B cell (primary cell): Measurements from ENCODE around the gene ZFYVE19. TPM values are rescaled to one million over a fixed set of nuclear protein-coding genes. Genes with fewer than 3 reads are reported as not detected.

ENCODE experiments used
- ATAC-seq: fragments of 200-7000 bp; cut with Tn5 transposase; one replicate; pipeline ENCODE4 v1.10.0; 2021; ENCODE audit warnings: low read depth, mild to moderate bottlenecking, moderate number of reproducible peaks, moderate library complexity
- CTCF ChIA-PET: fragments of 350-600 bp; sonication (Branson Sonifier 250); formaldehyde crosslinking; loops from one replicate; lab custom pipeline; 2021; ENCODE audit warnings: antibody characterized with exemption, inconsistent platforms; lab: Charles Lee
- POLR2A ChIA-PET: fragments of 350-600 bp; sonication (Branson Sonifier 250); formaldehyde crosslinking; loops from one replicate; lab custom pipeline; 2021; ENCODE audit warnings: antibody characterized with exemption; lab: Charles Lee
- DNase-seq: peaks from one replicate; pipeline ENCODE4 v3.0.0; 2013
- H2AFZ ChIP-seq: 2 replicates; pipeline ENCODE4 v1.6.1; 2012; ENCODE audit warnings: mild to moderate bottlenecking, low read depth, low read length; ENCODE audit not compliant: insufficient read depth, poor library complexity, severe bottlenecking
- H3K27ac ChIP-seq, 2 donors: 1 replicate in 1 of 2; 2 replicates in 1 of 2; pipeline ENCODE4 v1.5.1; 2012 to 2013; ENCODE audit warnings: low read length in 2 of 2, mild to moderate bottlenecking in 2 of 2, moderate library complexity in 1 of 2
- H3K27me3 ChIP-seq, 4 experiments: fragments of 200-600 bp in 1 of 4; sonication (generic) in 1 of 4; replicated peaks in 1 of 4; 1 replicate in 2 of 4; 2 replicates in 2 of 4; pipeline versions ENCODE4 v1.6.1 to v1.7.0; 2013 to 2016; ENCODE audit warnings: low read length in 3 of 4, mild to moderate bottlenecking in 2 of 4, mixed read lengths in 1 of 4, moderate library complexity in 1 of 4; ENCODE audit not compliant: insufficient read depth in 4 of 4, control insufficient read depth in 3 of 4; ENCODE audit errors: control extremely low read depth in 1 of 4
- H3K36me3 ChIP-seq, 2 experiments: replicated peaks in 1 of 2; 1 replicate in 1 of 2; 2 replicates in 1 of 2; pipeline versions ENCODE4 v1.6.1 to v1.7.1; 2013; ENCODE audit warnings: low read length in 1 of 2; ENCODE audit not compliant: insufficient read depth in 2 of 2, control insufficient read depth in 1 of 2; ENCODE audit errors: control extremely low read depth in 1 of 2, extremely low read depth in 1 of 2
- H3K4me1 ChIP-seq, 2 donors: fragments of 200-600 bp in 1 of 2; sonication (generic) in 1 of 2; 1 replicate in 1 of 2; 2 replicates in 1 of 2; pipeline versions ENCODE4 v1.5.1 to v1.6.1; 2013 to 2017; ENCODE audit warnings: low read length in 2 of 2; ENCODE audit not compliant: control insufficient read depth in 2 of 2, insufficient read depth in 2 of 2
- H3K4me2 ChIP-seq: replicated peaks from 2 replicates; pipeline ENCODE3; 2012; ENCODE audit warnings: mild to moderate bottlenecking, low read depth, low read length; ENCODE audit not compliant: poor library complexity, severe bottlenecking
- H3K4me3 ChIP-seq, 5 experiments: fragments of 200-600 bp in 1 of 5; sonication (generic) in 1 of 5; 1 replicate in 3 of 5; 2 replicates in 2 of 5; pipeline versions ENCODE4 v1.5.1 to v1.7.0; 2011 to 2016; ENCODE audit warnings: low read length in 4 of 5, mild to moderate bottlenecking in 4 of 5, low read depth in 2 of 5, control low read depth in 1 of 5, moderate library complexity in 1 of 5; ENCODE audit not compliant: insufficient read depth in 1 of 5; ENCODE audit errors: control extremely low read depth in 1 of 5, extremely low read depth in 1 of 5
- H3K79me2 ChIP-seq: fragments of 200-600 bp; sonication (generic); one replicate; pipeline ENCODE4 v1.6.0; 2016; ENCODE audit warnings: low read length; ENCODE audit not compliant: control insufficient read depth, insufficient read depth
- H3K9ac ChIP-seq: fragments of 200-600 bp; sonication (generic); 2 replicates; pipeline ENCODE4 v1.6.1; 2017; ENCODE audit warnings: mild to moderate bottlenecking, low read length, moderate library complexity
- H3K9me3 ChIP-seq, 3 donors: one replicate each; pipeline versions ENCODE4 v1.6.1 to v1.7.1; 2013; ENCODE audit warnings: low read length in 2 of 3; ENCODE audit not compliant: control insufficient read depth in 2 of 3, insufficient read depth in 1 of 3; ENCODE audit errors: control extremely low read depth in 1 of 3
- H4K20me1 ChIP-seq: 2 replicates; pipeline ENCODE4 v1.6.0; 2012; ENCODE audit warnings: mild to moderate bottlenecking, low read length; ENCODE audit not compliant: insufficient read depth, control insufficient read depth, poor library complexity, severe bottlenecking
- H3K27ac Mint-ChIP-seq: one replicate; pipeline ENCODE4 v1.8.0; 2021; ENCODE audit warnings: mixed read lengths
- H3K27me3 Mint-ChIP-seq: one replicate; pipeline ENCODE4 v1.8.0; 2021; ENCODE audit warnings: mixed read lengths
- H3K4me1 Mint-ChIP-seq: one replicate; pipeline ENCODE4 v1.8.0; 2021; ENCODE audit warnings: mixed read lengths
- H3K4me3 Mint-ChIP-seq: one replicate; pipeline ENCODE4 v1.8.0; 2021; ENCODE audit warnings: mixed read lengths
- H3K9me3 Mint-ChIP-seq: one replicate; pipeline ENCODE4 v1.8.0; 2022; ENCODE audit warnings: mixed read lengths; ENCODE audit not compliant: insufficient read depth
- CTCF ChIP-seq: fragments of 200-600 bp; IDR thresholded peaks from one replicate; pipeline ENCODE4 v1.8.0; 2022; ENCODE audit warnings: antibody characterized with exemption, mild to moderate bottlenecking
- EZH2 ChIP-seq: IDR thresholded peaks from 2 replicates; pipeline ENCODE4 v1.6.1; 2012; ENCODE audit warnings: borderline replicate concordance, low read depth, mild to moderate bottlenecking, moderate library complexity, low read length; ENCODE audit not compliant: insufficient read depth, poor library complexity, severe bottlenecking
- WGBS: methylation state at CpG from one replicate; pipeline ENCODE4 v1.1.5; 2013; ENCODE audit warnings: missing lambda C conversion rate; ENCODE audit not compliant: insufficient coverage; 5-methylcytosine and 5-hydroxymethylcytosine counted together
- intact Hi-C: fragments of 100-400 bp; cut with micrococcal nuclease; formaldehyde crosslinking; loops from one replicate; pipeline ENCODE4 v1.10.0; 2022
- polyA plus RNA-seq: library from polyadenylated mRNA; depleted of rRNA; stranded (reverse); fragments of >200 nt; gene quantifications from 2 replicates; pipeline ENCODE4 v1.2.3, GENCODE V29; 2012
- total RNA-seq, 2 donors: library from RNA; stranded (reverse); fragments of 120-200 nt in 1 of 2; gene quantifications; 1 replicate in 1 of 2; 2 replicates in 1 of 2; pipeline versions ENCODE4 v1.2.3 to v1.2.4, GENCODE V29; 2013 to 2022

Gene ZFYVE19
- total and polyA plus RNA-seq, 2 donors (not counting 1 experiment from before 2014, with no cell fraction given) = 29.4 to 60.5 TPM

- ChIA-PET CTCF (interaction anchor here (1.4 kb wide), 1 partner anchor 27 kb away, joined by 3 read pairs; no protein-coding TSS in a partner anchor), POLR2A (no interaction called here)
- H3K36me3 ChIP-seq = no peaks in the 10 kb centered on the region
- no peak for DNase-seq
- intact Hi-C loops = no loop called here
- peaks cover 0 to 3% (median 0%) of the 10 kb centered on the region in 3 donors for H3K9me3 ChIP-seq
- H3K27ac ChIP-seq = no peak overlapping the region
- H3K79me2 ChIP-seq = no peaks in the 10 kb centered on the region
- H3K4me3 Mint-ChIP-seq = no peak overlapping the region
- H3K27ac Mint-ChIP-seq = no peak overlapping the region
- no peak overlapping the region for H3K4me2 ChIP-seq
- no peaks in the 10 kb centered on the region for H3K27me3 Mint-ChIP-seq
- no CpG with 5 or more reads among the region's 2 CpGs for WGBS
- no peaks in the 10 kb centered on the region for H4K20me1 ChIP-seq
- H3K27me3 ChIP-seq = no peaks in the 10 kb centered on the region
- H3K4me1 Mint-ChIP-seq = no peaks in the 10 kb centered on the region
- TF ChIP-seq EZH2 (no peak), CTCF (no peak)
- no peak for ATAC-seq
- no peak overlapping the region for H3K9ac ChIP-seq
- no peak overlapping the region for H2AFZ ChIP-seq
- H3K9me3 Mint-ChIP-seq = no peaks in the 10 kb centered on the region
- no peak overlapping the region for H3K4me3 ChIP-seq
- H3K4me1 ChIP-seq = no peaks in the 10 kb centered on the region
Measured at GRCh38 chr15:40830884-40831283, 24.0 kb downstream of the ZFYVE19 start.

- H3K9me3 Mint-ChIP-seq = no peaks in the 10 kb centered on the region
- CTCF ChIA-PET = no interaction called here
- intact Hi-C loops = no loop called here
Measured at GRCh38 chr15:40831861-40832260, 25.0 kb downstream of the ZFYVE19 start.

More at GRCh38 chr15:40831861-40832260, 25.0 kb downstream of the ZFYVE19 start:
- Histone ChIP-seq H3K27ac (no peak overlapping the region), H3K79me2 (no peaks in the 10 kb centered on the region), H3K4me3 (no peak overlapping the region), H3K4me2 (no peak overlapping the region), H3K9ac (no peak overlapping the region), H2AFZ (no peak overlapping the region), H4K20me1 (no peaks in the 10 kb centered on the region), H3K9me3 (peaks cover 0 to 3% (median 0%) of the 10 kb centered on the region in 3 donors), H3K36me3 (no peaks in the 10 kb centered on the region), H3K4me1 (no peaks in the 10 kb centered on the region), H3K27me3 (no peaks in the 10 kb centered on the region)
- Mint-ChIP-seq H3K4me3 (no peak overlapping the region), H3K4me1 (no peaks in the 10 kb centered on the region), H3K27ac (no peak overlapping the region), H3K27me3 (no peaks in the 10 kb centered on the region)
- WGBS = 75% methylated on average over 1 of the region's 1 CpG
- ATAC-seq (no peak), DNase-seq (no peak)
- POLR2A ChIA-PET = no interaction called here
- no peak for TF ChIP-seq EZH2
- TF ChIP-seq CTCF = no peak
